ENCODE measurements around the gene SLC25A52. TPM values are rescaled to one million over a fixed set of nuclear protein-coding genes. Genes with fewer than 3 reads are reported as not detected.
"Not testable (repeated sequence)": the region's sequence is repeated elsewhere in the genome, so short reads cannot be mapped to it uniquely, and the experiment has no call there.

SLC25A52 gene
- total RNA-seq, 1 donor: not detected

GRCh38 chr18:31750273-31750672, 10.4 kb downstream of the SLC25A52 start:
- H4K20me1 ChIP-seq (ENCODE audit: insufficient read depth, low read length): no peaks in the 10 kb centered on the region
- no peak overlapping the region for H3K4me3 ChIP-seq (ENCODE audit: insufficient read depth, low read length)
- H3K4me1 ChIP-seq (ENCODE audit: insufficient read depth, low read length): no peaks in the 10 kb centered on the region
- DNase-seq (ENCODE audit: insufficient read length, low spot score, missing footprints): no peak
- no peak for TF ChIP-seq CTCF (IDR thresholded peaks at IDR 0.05; ENCODE audit: extremely low read depth, low read depth, low read length)
- no peak overlapping the region for H3K27ac ChIP-seq (ENCODE audit: low read depth, low read length)
- no peaks in the 10 kb centered on the region for H3K27me3 ChIP-seq (ENCODE audit: insufficient read depth, low read length)
- no peaks in the 10 kb centered on the region for H3K9me3 ChIP-seq (ENCODE audit: low read depth, low read length)
- H2AFZ ChIP-seq (ENCODE audit: low read length): no peak overlapping the region
- H3K79me2 ChIP-seq (ENCODE audit: insufficient read depth, low read length): no peaks in the 10 kb centered on the region
- H3K4me2 ChIP-seq (ENCODE audit: insufficient read depth, low read length): no peak overlapping the region
- H3K36me3 ChIP-seq (ENCODE audit: insufficient read depth, low read length): no peaks in the 10 kb centered on the region

DNA sequence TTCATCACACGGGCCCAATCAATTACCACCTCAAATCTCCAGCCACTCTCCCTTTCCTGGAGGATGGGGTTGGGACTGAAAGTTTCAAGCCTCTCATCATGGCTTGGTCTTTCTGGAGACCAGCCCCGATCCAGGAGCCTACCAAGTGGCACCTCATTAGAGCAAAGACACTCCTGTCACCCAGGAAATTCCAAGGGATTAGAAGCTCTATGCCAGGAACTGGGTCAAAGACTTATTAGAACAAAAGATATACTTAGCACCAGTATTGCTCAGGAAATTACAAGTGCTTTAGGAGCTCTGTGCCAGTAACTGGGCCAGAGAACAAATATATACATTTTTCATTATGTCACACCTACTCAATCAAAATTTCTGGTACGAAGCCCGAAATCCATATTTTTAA, 14.3 kb downstream of the SLC25A52 start:
- H2AFZ ChIP-seq (ENCODE audit: low read length): no peak overlapping the region
- no peaks in the 10 kb centered on the region for H3K9me3 ChIP-seq (ENCODE audit: low read depth, low read length)
- no peak overlapping the region for H3K4me3 ChIP-seq (ENCODE audit: insufficient read depth, low read length)
- no peak overlapping the region for H3K4me2 ChIP-seq (ENCODE audit: insufficient read depth, low read length)
- TF ChIP-seq CTCF (IDR thresholded peaks at IDR 0.05; ENCODE audit: extremely low read depth, low read depth, low read length): no peak
- H3K79me2 ChIP-seq (ENCODE audit: insufficient read depth, low read length): no peaks in the 10 kb centered on the region
- H3K27me3 ChIP-seq (ENCODE audit: insufficient read depth, low read length): no peaks in the 10 kb centered on the region
- no peaks in the 10 kb centered on the region for H3K4me1 ChIP-seq (ENCODE audit: insufficient read depth, low read length)
- H4K20me1 ChIP-seq (ENCODE audit: insufficient read depth, low read length): no peaks in the 10 kb centered on the region
- no peak for DNase-seq (ENCODE audit: insufficient read length, low spot score, missing footprints)
- H3K36me3 ChIP-seq (ENCODE audit: insufficient read depth, low read length): no peaks in the 10 kb centered on the region
- no peak overlapping the region for H3K27ac ChIP-seq (ENCODE audit: low read depth, low read length)

- no peak overlapping the region for H3K4me3 ChIP-seq (ENCODE audit: insufficient read depth, low read length)
- no peak for TF ChIP-seq CTCF (IDR thresholded peaks at IDR 0.05; ENCODE audit: extremely low read depth, low read depth, low read length)
Measured at GRCh38 chr18:31744321-31745067, 16.2 kb downstream of the SLC25A52 start.

DNA sequence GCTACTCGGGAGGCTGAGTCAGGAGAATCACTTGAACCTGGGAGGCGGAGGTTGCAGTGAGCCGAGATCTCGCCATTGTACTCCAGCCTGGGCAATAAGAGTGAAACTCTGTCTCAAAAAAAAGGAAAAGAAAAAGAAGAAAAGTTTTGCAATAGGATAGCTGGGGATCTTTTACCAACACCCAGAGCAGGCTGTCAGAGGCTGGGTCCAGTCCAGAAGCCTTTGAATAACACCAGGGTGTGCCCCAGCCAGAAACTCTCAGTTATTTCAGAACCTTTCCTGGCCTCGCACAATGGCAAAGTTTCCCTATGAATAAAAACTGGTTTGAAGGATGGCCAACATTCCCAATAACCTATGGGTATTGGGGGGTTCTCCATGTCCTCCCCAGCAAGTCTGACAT, 17.1 kb downstream of the SLC25A52 start:
- H3K79me2 ChIP-seq (ENCODE audit: insufficient read depth, low read length); DNase-seq (ENCODE audit: insufficient read length, low spot score, missing footprints); H3K36me3 ChIP-seq (ENCODE audit: insufficient read depth, low read length); H2AFZ ChIP-seq (ENCODE audit: low read length); H3K27me3 ChIP-seq (ENCODE audit: insufficient read depth, low read length); H3K27ac ChIP-seq (ENCODE audit: low read depth, low read length); H4K20me1 ChIP-seq (ENCODE audit: insufficient read depth, low read length); H3K4me3 ChIP-seq (ENCODE audit: insufficient read depth, low read length); H3K4me2 ChIP-seq (ENCODE audit: insufficient read depth, low read length); H3K9me3 ChIP-seq (ENCODE audit: low read depth, low read length); H3K4me1 ChIP-seq (ENCODE audit: insufficient read depth, low read length): not testable (repeated sequence)

More at GRCh38 chr18:31744321-31745067, 16.2 kb downstream of the SLC25A52 start:
- no peaks in the 10 kb centered on the region for H3K4me1 ChIP-seq (ENCODE audit: insufficient read depth, low read length)
- no peak overlapping the region for H2AFZ ChIP-seq (ENCODE audit: low read length)
- H3K27me3 ChIP-seq (ENCODE audit: insufficient read depth, low read length): no peaks in the 10 kb centered on the region
- H3K4me2 ChIP-seq (ENCODE audit: insufficient read depth, low read length): no peak overlapping the region
- H3K79me2 ChIP-seq (ENCODE audit: insufficient read depth, low read length): no peaks in the 10 kb centered on the region
- no peak overlapping the region for H3K27ac ChIP-seq (ENCODE audit: low read depth, low read length)
- DNase-seq (ENCODE audit: insufficient read length, low spot score, missing footprints): no peak
- no peaks in the 10 kb centered on the region for H4K20me1 ChIP-seq (ENCODE audit: insufficient read depth, low read length)
- no peaks in the 10 kb centered on the region for H3K9me3 ChIP-seq (ENCODE audit: low read depth, low read length)
- H3K36me3 ChIP-seq (ENCODE audit: insufficient read depth, low read length): no peaks in the 10 kb centered on the region
